Fibroblast of lung (primary cell): Measurements from ENCODE around the gene LMNTD1.

Experiments
- EZH2 ChIP-seq: IDR thresholded peaks from 2 replicates; pipeline ENCODE4 v1.5.1; 2012; ENCODE audit warnings: low read length, control low read depth, mild to moderate bottlenecking; ENCODE audit errors: missing control alignments
- TF ChIP-seq, protein P1 (sequence below), 2 donors: IDR thresholded peaks in 1 of 2; conservative IDR thresholded peaks in 1 of 2; 1 replicate in 1 of 2; 2 replicates in 1 of 2; pipeline ENCODE4 v1.5.1; 2011 to 2012; ENCODE audit warnings: low read length in 2 of 2, control low read depth in 1 of 2, inconsistent platforms in 1 of 2, low read depth in 1 of 2, mild to moderate bottlenecking in 1 of 2

- TF ChIP-seq, protein P1, sequence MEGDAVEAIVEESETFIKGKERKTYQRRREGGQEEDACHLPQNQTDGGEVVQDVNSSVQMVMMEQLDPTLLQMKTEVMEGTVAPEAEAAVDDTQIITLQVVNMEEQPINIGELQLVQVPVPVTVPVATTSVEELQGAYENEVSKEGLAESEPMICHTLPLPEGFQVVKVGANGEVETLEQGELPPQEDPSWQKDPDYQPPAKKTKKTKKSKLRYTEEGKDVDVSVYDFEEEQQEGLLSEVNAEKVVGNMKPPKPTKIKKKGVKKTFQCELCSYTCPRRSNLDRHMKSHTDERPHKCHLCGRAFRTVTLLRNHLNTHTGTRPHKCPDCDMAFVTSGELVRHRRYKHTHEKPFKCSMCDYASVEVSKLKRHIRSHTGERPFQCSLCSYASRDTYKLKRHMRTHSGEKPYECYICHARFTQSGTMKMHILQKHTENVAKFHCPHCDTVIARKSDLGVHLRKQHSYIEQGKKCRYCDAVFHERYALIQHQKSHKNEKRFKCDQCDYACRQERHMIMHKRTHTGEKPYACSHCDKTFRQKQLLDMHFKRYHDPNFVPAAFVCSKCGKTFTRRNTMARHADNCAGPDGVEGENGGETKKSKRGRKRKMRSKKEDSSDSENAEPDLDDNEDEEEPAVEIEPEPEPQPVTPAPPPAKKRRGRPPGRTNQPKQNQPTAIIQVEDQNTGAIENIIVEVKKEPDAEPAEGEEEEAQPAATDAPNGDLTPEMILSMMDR (conservative IDR thresholded peaks at IDR 0.05 in 1 of 2, IDR thresholded peaks at IDR 0.05 in 1 of 2; ENCODE audit: low read depth in 1 of 2, low read length in 2 of 2) = no peak
- TF ChIP-seq EZH2 = no peak
Measured at GRCh38 chr12:25435431-25435830, 117.7 kb downstream of the LMNTD1 start.
